Calu3 (cell line): ENCODE results near the gene NPY. TPM values are rescaled to one million over a fixed set of nuclear protein-coding genes. Genes with fewer than 3 reads are reported as not detected.

Source experiments
- BruUV-seq: library from RNA; stranded (reverse); fragments of 400-500 nt; replicated peaks from 2 replicates; lab custom pipeline; 2021; lab: Mats Ljungman, UMichigan
- CTCF ChIA-PET: fragments of 300-600 bp; sonication (Branson Sonifier 250); formaldehyde crosslinking; loops from one replicate; lab custom pipeline; 2022; ENCODE audit warnings: antibody characterized with exemption; lab: Charles Lee
- DNase-seq: peaks from one replicate; pipeline ENCODE4 v3.0.0; 2022
- H3K27ac Mint-ChIP-seq: one replicate; pipeline ENCODE4 v1.8.0; 2022; ENCODE audit warnings: mixed read lengths; ENCODE audit not compliant: unreplicated experiment
- H3K27me3 Mint-ChIP-seq: one replicate; pipeline ENCODE4 v1.8.0; 2022; ENCODE audit warnings: mixed read lengths; ENCODE audit not compliant: unreplicated experiment
- H3K36me3 Mint-ChIP-seq: one replicate; pipeline ENCODE4 v1.8.0; 2022; ENCODE audit warnings: mild to moderate bottlenecking, moderate library complexity, mixed read lengths; ENCODE audit not compliant: insufficient read depth, unreplicated experiment
- H3K4me1 Mint-ChIP-seq: one replicate; pipeline ENCODE4 v1.8.0; 2022; ENCODE audit warnings: mild to moderate bottlenecking, low read depth, mixed read lengths; ENCODE audit not compliant: unreplicated experiment
- H3K4me3 Mint-ChIP-seq: one replicate; pipeline ENCODE4 v1.8.0; 2022; ENCODE audit warnings: mild to moderate bottlenecking, low read depth, moderate library complexity, mixed read lengths; ENCODE audit not compliant: unreplicated experiment
- H3K9me3 Mint-ChIP-seq: one replicate; pipeline ENCODE4 v1.8.0; 2022; ENCODE audit warnings: low read depth, mixed read lengths; ENCODE audit not compliant: unreplicated experiment
- intact Hi-C: fragments of 100-400 bp; cut with micrococcal nuclease; formaldehyde crosslinking; loops from one replicate; pipeline ENCODE4 v1.10.0; 2022; ENCODE audit not compliant: unreplicated experiment
- total RNA-seq: library from RNA; stranded (reverse); gene quantifications from 2 replicates; pipeline ENCODE4 v1.2.3, GENCODE V29; 2022
- TF ChIP-seq, protein P1 (sequence below): fragments of 200-600 bp; IDR thresholded peaks from one replicate; pipeline ENCODE4 v1.8.0; 2022; ENCODE audit warnings: antibody characterized with exemption; ENCODE audit not compliant: unreplicated experiment

The NPY gene
- total RNA-seq, 1 experiment from 2014 or later, result not detected

DNA sequence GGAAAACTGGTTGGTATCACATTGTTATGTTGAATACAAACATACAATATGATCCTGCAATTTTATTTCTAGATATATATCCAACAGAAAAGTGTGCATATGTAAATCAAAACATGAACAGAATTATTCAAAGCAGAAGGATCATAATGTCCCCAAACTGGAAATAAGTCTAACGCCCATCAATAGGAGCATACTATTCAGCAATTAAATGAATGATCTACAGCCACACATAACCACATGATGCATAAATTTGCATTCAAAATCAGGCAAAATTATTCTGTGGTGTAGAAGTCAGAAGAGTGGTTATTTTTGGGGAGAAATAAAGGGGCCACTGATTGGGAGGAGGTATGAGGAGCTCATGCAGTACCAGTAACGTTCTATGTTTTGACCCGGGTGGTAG, 28.6 kb downstream of the NPY start:
- DNase-seq, result no peak
- H3K36me3 Mint-ChIP-seq, result no peaks in the 10 kb centered on the region
- H3K9me3 Mint-ChIP-seq, result no peaks in the 10 kb centered on the region
- peaks cover 86% of the 10 kb centered on the region for H3K27me3 Mint-ChIP-seq
- H3K4me3 Mint-ChIP-seq, result no peak overlapping the region
- intact Hi-C loops, result no loop called here
- no peaks in the 10 kb centered on the region for H3K4me1 Mint-ChIP-seq
- no peak overlapping the region for H3K27ac Mint-ChIP-seq
- no TSS peak for BruUV-seq
- CTCF ChIA-PET, result interaction anchor here (1.0 kb wide), 1 partner anchor 78 kb away, joined by 3 read pairs; no protein-coding TSS in a partner anchor
- TF ChIP-seq, protein P1, sequence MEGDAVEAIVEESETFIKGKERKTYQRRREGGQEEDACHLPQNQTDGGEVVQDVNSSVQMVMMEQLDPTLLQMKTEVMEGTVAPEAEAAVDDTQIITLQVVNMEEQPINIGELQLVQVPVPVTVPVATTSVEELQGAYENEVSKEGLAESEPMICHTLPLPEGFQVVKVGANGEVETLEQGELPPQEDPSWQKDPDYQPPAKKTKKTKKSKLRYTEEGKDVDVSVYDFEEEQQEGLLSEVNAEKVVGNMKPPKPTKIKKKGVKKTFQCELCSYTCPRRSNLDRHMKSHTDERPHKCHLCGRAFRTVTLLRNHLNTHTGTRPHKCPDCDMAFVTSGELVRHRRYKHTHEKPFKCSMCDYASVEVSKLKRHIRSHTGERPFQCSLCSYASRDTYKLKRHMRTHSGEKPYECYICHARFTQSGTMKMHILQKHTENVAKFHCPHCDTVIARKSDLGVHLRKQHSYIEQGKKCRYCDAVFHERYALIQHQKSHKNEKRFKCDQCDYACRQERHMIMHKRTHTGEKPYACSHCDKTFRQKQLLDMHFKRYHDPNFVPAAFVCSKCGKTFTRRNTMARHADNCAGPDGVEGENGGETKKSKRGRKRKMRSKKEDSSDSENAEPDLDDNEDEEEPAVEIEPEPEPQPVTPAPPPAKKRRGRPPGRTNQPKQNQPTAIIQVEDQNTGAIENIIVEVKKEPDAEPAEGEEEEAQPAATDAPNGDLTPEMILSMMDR, result no peak

- Mint-ChIP-seq H3K27ac (no peak overlapping the region), H3K36me3 (no peaks in the 10 kb centered on the region), H3K4me1 (no peaks in the 10 kb centered on the region), H3K9me3 (no peaks in the 10 kb centered on the region), H3K27me3 (peaks cover 86% of the 10 kb centered on the region), H3K4me3 (no peak overlapping the region)
- TF ChIP-seq, protein P1, result no peak
- BruUV-seq, result no TSS peak
- no peak for DNase-seq
- intact Hi-C loops, result no loop called here
- CTCF ChIA-PET, result no interaction called here
Measured at GRCh38 chr7:24313777-24314176, 29.8 kb downstream of the NPY start.

GRCh38 chr7:24316340-24316739, 32.4 kb downstream of the NPY start:
- TF ChIP-seq, protein P1, result no peak
- Mint-ChIP-seq H3K9me3 (no peaks in the 10 kb centered on the region), H3K4me3 (no peak overlapping the region), H3K36me3 (no peaks in the 10 kb centered on the region), H3K27me3 (peaks cover 75% of the 10 kb centered on the region), H3K27ac (no peak overlapping the region), H3K4me1 (no peaks in the 10 kb centered on the region)
- intact Hi-C loops, result no loop called here
- CTCF ChIA-PET, result no interaction called here
- no TSS peak for BruUV-seq
- DNase-seq, result no peak

- Mint-ChIP-seq H3K9me3 (no peaks in the 10 kb centered on the region), H3K36me3 (no peaks in the 10 kb centered on the region), H3K4me3 (no peak overlapping the region), H3K27me3 (peaks cover 72% of the 10 kb centered on the region), H3K4me1 (no peaks in the 10 kb centered on the region), H3K27ac (no peak overlapping the region)
- DNase-seq, result no peak
- TF ChIP-seq, protein P1, result no peak
- BruUV-seq, result no TSS peak
- CTCF ChIA-PET, result interaction anchor here (1.0 to 1.1 kb wide), 4 partner anchors 38 to 494 kb away, joined by 3 to 5 read pairs (median 4); no protein-coding TSS in a partner anchor
- intact Hi-C loops, result no loop called here
Measured at GRCh38 chr7:24318326-24318725, 34.3 kb downstream of the NPY start.
